Body of pancreas (tissue), 4 donors: ENCODE results near the gene PHC3. TPM values are rescaled to one million over a fixed set of nuclear protein-coding genes. Genes with fewer than 3 reads are reported as not detected.

Source experiments
- ATAC-seq: fragments of 150-250 bp; one replicate; pipeline ENCODE4 v1.9.1; 2016
- DNase-seq, 4 donors: peaks; one replicate each; pipeline ENCODE4 v3.0.0-alpha.2; 2019
- H3K27ac ChIP-seq, 4 donors: fragments of 200-600 bp; sonication (generic); 1 replicate in 3 of 4; 2 replicates in 1 of 4; pipeline versions ENCODE4 v1.5.1 to v1.6.1; 2016 to 2019; ENCODE audit warnings: mild to moderate bottlenecking in 1 of 4, mixed read lengths in 1 of 4, moderate library complexity in 1 of 4
- H3K27me3 ChIP-seq, 2 donors: fragments of 200-600 bp; sonication (generic); one replicate each; pipeline ENCODE4 v1.6.0; 2016; ENCODE audit warnings: mild to moderate bottlenecking in 1 of 2
- H3K36me3 ChIP-seq, 2 donors: fragments of 200-600 bp; sonication (generic); replicated peaks in 1 of 2; 2 replicates each; pipeline ENCODE4 v1.5.1; 2016; ENCODE audit warnings: low read depth in 2 of 2; ENCODE audit not compliant: insufficient read depth in 1 of 2
- H3K4me1 ChIP-seq: fragments of 200-600 bp; sonication (generic); one replicate; pipeline ENCODE4 v1.6.0; 2016
- H3K4me3 ChIP-seq, 2 donors: fragments of 200-600 bp; sonication (generic); 1 replicate in 1 of 2; 2 replicates in 1 of 2; pipeline ENCODE4 v1.5.1; 2016 to 2019
- H3K9me3 ChIP-seq, 3 donors: fragments of 200-600 bp; sonication (generic); 1 replicate in 2 of 3; 2 replicates in 1 of 3; pipeline ENCODE4 v1.5.1; 2016
- POLR2A ChIP-seq, 3 donors: fragments of 450-650 bp; IDR thresholded peaks; one replicate each; pipeline ENCODE4 v1.6.1; 2016; ENCODE audit warnings: antibody characterized with exemption in 3 of 3, mild to moderate bottlenecking in 2 of 3
- whole genome bisulfite sequencing, 2 donors: methylation state at CpG; one replicate each; pipeline ENCODE4 v1.1.5; 2017; 5-methylcytosine and 5-hydroxymethylcytosine counted together
- intact Hi-C: fragments of 100-400 bp; cut with DNase I; formaldehyde crosslinking; loops from one replicate; pipeline ENCODE4 v1.15.1; 2023
- total RNA-seq, 2 donors: library from RNA; depleted of rRNA; stranded (reverse); fragments of >200 nt; gene quantifications; one replicate each; pipeline ENCODE4 v1.1.0, GENCODE V29; 2016
- TF ChIP-seq, protein P1 (sequence below), 7 experiments: fragments of 450-650 bp in 4 of 7; fragments of 200-600 bp in 3 of 7; sonication (generic) in 3 of 7; IDR thresholded peaks; one replicate each; pipeline ENCODE4 v1.5.1; 2016 to 2019; ENCODE audit warnings: antibody characterized with exemption in 7 of 7

The PHC3 gene
- total RNA-seq, 2 donors from 2014 or later, result 34.8 to 58.7 TPM

DNA sequence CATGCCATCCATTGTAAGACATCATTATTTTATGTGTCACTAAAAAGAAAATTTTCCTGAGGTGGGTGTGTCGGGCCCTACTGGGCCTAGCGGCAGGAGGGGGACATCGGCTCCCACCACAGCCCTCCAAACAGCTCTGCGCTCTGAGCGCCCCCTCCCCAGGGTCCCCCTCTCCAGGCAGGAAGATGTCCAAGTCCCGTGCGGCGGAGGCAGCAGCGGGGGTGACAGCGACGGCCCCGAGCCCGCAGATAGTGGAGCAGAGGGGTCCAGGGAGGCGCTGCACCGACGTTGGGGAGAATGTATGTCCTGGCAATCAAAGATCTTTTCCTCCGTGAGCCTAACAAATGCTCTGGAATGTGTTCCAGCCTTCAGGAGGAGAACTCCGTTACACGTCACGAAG lies 119.5 kb downstream of the PHC3 start:
- Histone ChIP-seq H3K4me1 (peaks cover 16% of the 10 kb centered on the region), H3K9me3 (no peaks in the 10 kb centered on the region), H3K27ac (no peak overlapping the region), H3K4me3 (no peak overlapping the region), H3K27me3 (no peaks in the 10 kb centered on the region), H3K36me3 (no peaks in the 10 kb centered on the region)
- WGBS, 2 donors, result 95 to 96% methylated on average over 17 to 20 of the region's 20 CpGs
- ATAC-seq, result no peak
- TF ChIP-seq POLR2A (IDR thresholded peaks at IDR 0.05), result no peak
- TF ChIP-seq, protein P1, sequence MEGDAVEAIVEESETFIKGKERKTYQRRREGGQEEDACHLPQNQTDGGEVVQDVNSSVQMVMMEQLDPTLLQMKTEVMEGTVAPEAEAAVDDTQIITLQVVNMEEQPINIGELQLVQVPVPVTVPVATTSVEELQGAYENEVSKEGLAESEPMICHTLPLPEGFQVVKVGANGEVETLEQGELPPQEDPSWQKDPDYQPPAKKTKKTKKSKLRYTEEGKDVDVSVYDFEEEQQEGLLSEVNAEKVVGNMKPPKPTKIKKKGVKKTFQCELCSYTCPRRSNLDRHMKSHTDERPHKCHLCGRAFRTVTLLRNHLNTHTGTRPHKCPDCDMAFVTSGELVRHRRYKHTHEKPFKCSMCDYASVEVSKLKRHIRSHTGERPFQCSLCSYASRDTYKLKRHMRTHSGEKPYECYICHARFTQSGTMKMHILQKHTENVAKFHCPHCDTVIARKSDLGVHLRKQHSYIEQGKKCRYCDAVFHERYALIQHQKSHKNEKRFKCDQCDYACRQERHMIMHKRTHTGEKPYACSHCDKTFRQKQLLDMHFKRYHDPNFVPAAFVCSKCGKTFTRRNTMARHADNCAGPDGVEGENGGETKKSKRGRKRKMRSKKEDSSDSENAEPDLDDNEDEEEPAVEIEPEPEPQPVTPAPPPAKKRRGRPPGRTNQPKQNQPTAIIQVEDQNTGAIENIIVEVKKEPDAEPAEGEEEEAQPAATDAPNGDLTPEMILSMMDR (IDR thresholded peaks at IDR 0.05), result no peak
- intact Hi-C loops, result no loop called here
- DNase-seq, result no peak

DNA sequence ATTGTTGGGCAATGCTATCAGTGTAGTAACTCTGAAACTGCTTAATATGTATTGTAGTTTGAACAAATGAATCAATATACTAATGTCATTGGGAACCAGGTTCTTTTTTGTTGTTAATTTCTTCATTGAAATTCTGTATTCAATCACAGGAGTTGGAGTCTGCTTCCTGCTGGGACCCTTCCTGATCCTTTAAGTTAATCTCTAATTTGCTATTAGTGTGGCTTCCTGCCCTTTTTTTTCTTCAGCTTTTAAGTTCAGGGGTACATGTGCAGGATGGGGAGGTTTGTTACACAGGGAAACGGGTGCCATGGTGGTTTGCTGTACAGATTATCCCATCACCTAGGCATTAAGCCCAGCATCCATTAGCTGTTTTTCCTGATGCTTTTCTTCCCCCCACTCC lies 122.1 kb downstream of the PHC3 start:
- Histone ChIP-seq H3K36me3 (no peaks in the 10 kb centered on the region), H3K27me3 (no peaks in the 10 kb centered on the region), H3K4me3 (no peak overlapping the region), H3K27ac (no peak overlapping the region), H3K4me1 (peaks cover 26% of the 10 kb centered on the region), H3K9me3 (no peaks in the 10 kb centered on the region)
- DNase-seq, result no peak
- intact Hi-C loops, result no loop called here
- TF ChIP-seq, protein P1 (IDR thresholded peaks at IDR 0.05), result no peak
- no peak for TF ChIP-seq POLR2A (IDR thresholded peaks at IDR 0.05)
- no peak for ATAC-seq
- 79 to 90% methylated on average over 1 of the region's 1 CpG for WGBS, 2 donors

DNA sequence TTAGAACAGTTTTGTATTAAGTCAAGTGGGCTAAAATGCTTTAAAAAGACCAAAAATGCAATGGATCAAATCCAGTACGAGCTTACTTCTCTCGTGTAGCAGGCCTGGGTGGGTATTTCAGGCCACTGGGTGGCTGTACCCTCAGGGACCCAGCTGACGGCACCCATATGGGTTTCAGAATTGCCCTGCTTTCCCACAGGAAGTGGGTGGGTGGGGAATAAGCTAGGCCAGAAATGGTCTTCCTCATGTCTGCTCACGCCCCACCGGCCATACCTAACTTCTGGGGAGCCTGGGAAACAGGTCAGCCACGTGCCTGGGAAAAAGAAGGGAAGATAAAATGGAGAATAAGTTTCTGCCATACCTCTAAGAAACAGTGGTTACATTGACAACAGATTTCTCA lies 123.4 kb downstream of the PHC3 start:
- intact Hi-C loops, result no loop called here
- Histone ChIP-seq H3K4me3 (no peak overlapping the region), H3K36me3 (no peaks in the 10 kb centered on the region), H3K27me3 (no peaks in the 10 kb centered on the region), H3K27ac (peak overlapping the region; percentile 29 to 71 (median 48)), H3K4me1 (peaks cover 26% of the 10 kb centered on the region), H3K9me3 (no peaks in the 10 kb centered on the region)
- WGBS, 2 donors, result 72 to 81% methylated on average over 6 of the region's 6 CpGs
- no peak for DNase-seq
- no peak for TF ChIP-seq POLR2A (IDR thresholded peaks at IDR 0.05)
- TF ChIP-seq, protein P1 (IDR thresholded peaks at IDR 0.05), result no peak
- no peak for ATAC-seq

DNA sequence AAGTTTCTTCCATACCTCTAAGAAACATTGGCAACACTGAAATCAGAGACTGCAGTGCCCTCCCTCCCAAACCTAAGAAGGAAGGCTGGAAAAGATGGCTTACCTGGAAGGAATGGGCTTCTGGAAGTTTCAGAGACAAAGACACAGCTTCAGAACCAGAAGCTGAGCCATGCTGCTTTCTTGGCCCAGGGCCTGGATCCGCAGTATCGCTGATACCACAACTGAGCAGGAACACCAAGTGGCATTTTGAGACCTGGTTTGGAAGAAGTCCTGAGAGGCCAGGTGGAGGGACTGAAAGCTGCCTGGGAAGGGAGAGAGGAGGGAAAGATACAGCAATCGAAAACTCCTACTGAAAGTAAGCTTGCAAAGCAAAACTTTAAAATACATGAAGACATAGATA lies 124.0 kb downstream of the PHC3 start:
- intact Hi-C loops, result no loop called here

More for the DNA sequence above, 124.0 kb downstream of the PHC3 start:
- no peak for TF ChIP-seq POLR2A (IDR thresholded peaks at IDR 0.05)
- TF ChIP-seq, protein P1 (IDR thresholded peaks at IDR 0.05), result no peak
- Histone ChIP-seq H3K27ac (peak overlapping the region; percentile 29 to 71 (median 48)), H3K27me3 (no peaks in the 10 kb centered on the region), H3K9me3 (no peaks in the 10 kb centered on the region), H3K4me3 (no peak overlapping the region), H3K36me3 (no peaks in the 10 kb centered on the region), H3K4me1 (peaks cover 26% of the 10 kb centered on the region)
- DNase-seq, result peak; percentile 68 to 83 (median 76)
- 27 to 29% methylated on average over 3 of the region's 3 CpGs for WGBS, 2 donors
- ATAC-seq, result peak; percentile 88
